ENCODE data around the gene IL4R. TPM values are rescaled to one million over a fixed set of nuclear protein-coding genes. Genes with fewer than 3 reads are reported as not detected.
A peak's percentile ranks its signal among the peaks of the same experiment; 100 is the strongest.

Gene IL4R
- total RNA-seq, 1 donor from 2014 or later, result 143 TPM

DNA sequence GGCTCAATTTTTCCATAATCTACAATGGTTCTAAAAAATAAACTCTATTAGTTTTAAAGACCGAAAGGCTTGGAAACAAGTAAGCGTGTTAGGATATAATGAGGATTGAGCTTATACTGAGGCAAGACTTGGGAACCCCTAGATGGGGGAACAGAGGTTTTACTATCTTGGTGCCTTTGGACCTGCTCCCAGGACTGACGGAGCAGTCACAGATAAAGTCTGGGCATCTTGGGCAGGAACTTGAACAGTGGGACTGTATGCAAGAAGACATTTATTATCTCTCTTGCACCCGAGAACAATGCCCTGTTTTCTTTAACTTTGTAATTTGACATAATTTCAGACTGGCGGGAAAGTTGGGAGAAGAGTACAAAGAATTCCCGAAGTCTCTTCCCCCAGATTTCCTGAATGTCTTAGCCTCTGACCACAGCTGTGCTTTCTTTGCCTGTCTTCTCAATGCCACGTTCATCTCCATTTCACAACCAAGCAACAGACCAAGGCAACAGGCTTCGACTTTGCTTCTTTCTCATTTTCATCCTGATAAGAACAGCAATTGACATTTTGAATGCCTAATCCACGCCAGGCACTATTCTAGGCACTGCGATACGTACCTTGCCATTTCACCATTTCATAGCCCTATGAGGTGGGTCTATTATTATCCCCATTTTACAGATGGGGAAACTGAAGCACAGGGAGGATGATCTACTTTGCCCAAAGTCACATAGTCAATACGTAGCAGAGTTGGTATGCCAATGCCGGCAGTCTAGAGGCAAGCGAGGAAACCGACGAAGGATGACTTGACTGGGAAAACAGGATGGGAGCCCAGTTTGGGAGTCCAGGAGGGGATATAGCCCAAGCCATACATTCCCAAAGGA is 3.0 kb upstream of the IL4R start:
- H3K27me3 ChIP-seq (ENCODE audit: low read depth), result no peaks in the 10 kb centered on the region
- TF ChIP-seq, protein P1, sequence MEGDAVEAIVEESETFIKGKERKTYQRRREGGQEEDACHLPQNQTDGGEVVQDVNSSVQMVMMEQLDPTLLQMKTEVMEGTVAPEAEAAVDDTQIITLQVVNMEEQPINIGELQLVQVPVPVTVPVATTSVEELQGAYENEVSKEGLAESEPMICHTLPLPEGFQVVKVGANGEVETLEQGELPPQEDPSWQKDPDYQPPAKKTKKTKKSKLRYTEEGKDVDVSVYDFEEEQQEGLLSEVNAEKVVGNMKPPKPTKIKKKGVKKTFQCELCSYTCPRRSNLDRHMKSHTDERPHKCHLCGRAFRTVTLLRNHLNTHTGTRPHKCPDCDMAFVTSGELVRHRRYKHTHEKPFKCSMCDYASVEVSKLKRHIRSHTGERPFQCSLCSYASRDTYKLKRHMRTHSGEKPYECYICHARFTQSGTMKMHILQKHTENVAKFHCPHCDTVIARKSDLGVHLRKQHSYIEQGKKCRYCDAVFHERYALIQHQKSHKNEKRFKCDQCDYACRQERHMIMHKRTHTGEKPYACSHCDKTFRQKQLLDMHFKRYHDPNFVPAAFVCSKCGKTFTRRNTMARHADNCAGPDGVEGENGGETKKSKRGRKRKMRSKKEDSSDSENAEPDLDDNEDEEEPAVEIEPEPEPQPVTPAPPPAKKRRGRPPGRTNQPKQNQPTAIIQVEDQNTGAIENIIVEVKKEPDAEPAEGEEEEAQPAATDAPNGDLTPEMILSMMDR (IDR thresholded peaks at IDR 0.05), result no peak
- peaks cover 22% of the 10 kb centered on the region for H3K4me1 ChIP-seq
- no peak overlapping the region for H3K27ac ChIP-seq
- intact Hi-C loops (cut with DNase I), result no loop called here
- no peak overlapping the region for H3K4me3 ChIP-seq
- no peaks in the 10 kb centered on the region for H3K36me3 ChIP-seq
- ATAC-seq (no peak), DNase-seq (no peak)
- H3K9me3 ChIP-seq, result no peaks in the 10 kb centered on the region

GRCh38 chr16:27311448-27311830 is 2.3 kb upstream of the IL4R start:
- TF ChIP-seq, protein P1 (IDR thresholded peaks at IDR 0.05), result no peak
- ATAC-seq (no peak), DNase-seq (no peak)
- H3K4me1 ChIP-seq, result peaks cover 28% of the 10 kb centered on the region
- intact Hi-C loops (cut with DNase I), result no loop called here
- no peaks in the 10 kb centered on the region for H3K9me3 ChIP-seq
- no peaks in the 10 kb centered on the region for H3K27me3 ChIP-seq (ENCODE audit: low read depth)
- no peaks in the 10 kb centered on the region for H3K36me3 ChIP-seq
- H3K4me3 ChIP-seq, result no peak overlapping the region
- H3K27ac ChIP-seq, result no peak overlapping the region

- DNase-seq (no peak), ATAC-seq (no peak)
- Histone ChIP-seq H3K27me3 (ENCODE audit: low read depth) (no peaks in the 10 kb centered on the region), H3K27ac (no peak overlapping the region), H3K9me3 (no peaks in the 10 kb centered on the region), H3K36me3 (no peaks in the 10 kb centered on the region), H3K4me1 (peaks cover 33% of the 10 kb centered on the region), H3K4me3 (no peak overlapping the region)
- TF ChIP-seq, protein P1 (IDR thresholded peaks at IDR 0.05), result no peak
- intact Hi-C loops (cut with DNase I), result no loop called here
Measured at GRCh38 chr16:27311897-27312303, 1.9 kb upstream of the IL4R start.

GRCh38 chr16:27312580-27313421 is 973 bp upstream of the IL4R start:
- no peak for ATAC-seq
- Histone ChIP-seq H3K4me1 (peaks cover 42% of the 10 kb centered on the region), H3K9me3 (no peaks in the 10 kb centered on the region), H3K36me3 (no peaks in the 10 kb centered on the region), H3K4me3 (peak overlapping the region; percentile 97), H3K27me3 (ENCODE audit: low read depth) (no peaks in the 10 kb centered on the region), H3K27ac (peak overlapping the region; percentile 100)
- TF ChIP-seq, protein P1 (IDR thresholded peaks at IDR 0.05), result no peak
- DNase-seq, result no peak
- intact Hi-C loops (cut with DNase I), result no loop called here

- Histone ChIP-seq H3K4me3 (peak overlapping the region; percentile 97), H3K4me1 (peaks cover 56% of the 10 kb centered on the region), H3K27ac (peak overlapping the region; percentile 100), H3K9me3 (no peaks in the 10 kb centered on the region), H3K27me3 (ENCODE audit: low read depth) (no peaks in the 10 kb centered on the region), H3K36me3 (peaks cover 1% of the 10 kb centered on the region)
- peak; percentile 80 for DNase-seq
- peak; percentile 59 to 72 for ATAC-seq
- intact Hi-C loops (cut with DNase I), result no loop called here
- TF ChIP-seq, protein P1 (IDR thresholded peaks at IDR 0.05), result no peak
Measured at GRCh38 chr16:27314161-27314723, 468 bp downstream of the IL4R start.

Data from lower lobe of right lung (tissue), 2 donors.